GM12872 (cell line): ENCODE results near the gene TEF.

ENCODE experiments used
- CTCF ChIP-seq: IDR thresholded peaks from 3 replicates; pipeline ENCODE4 v1.5.1; 2011; ENCODE audit warnings: low read depth, mild to moderate bottlenecking, low read length, moderate library complexity; ENCODE audit not compliant: insufficient read depth

TEF gene

DNA sequence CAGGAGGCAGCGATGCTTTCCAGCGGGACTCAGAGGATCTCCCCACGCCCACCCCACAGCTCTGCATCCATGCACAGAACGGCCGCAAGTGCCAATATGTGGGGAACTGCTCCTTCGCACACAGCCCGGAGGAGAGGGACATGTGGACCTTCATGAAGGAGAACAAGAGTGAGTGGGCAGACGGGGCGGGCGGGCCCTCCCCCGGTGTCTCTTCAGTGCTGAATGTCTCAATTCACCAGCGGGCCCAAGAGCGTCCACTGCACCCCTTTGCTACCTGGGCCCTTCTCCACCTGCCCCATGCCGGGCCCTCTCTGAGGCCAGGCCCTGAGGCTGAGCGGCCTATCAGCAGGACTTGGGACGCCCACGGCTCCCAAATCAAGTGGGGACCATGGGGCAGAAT lies 25.8 kb upstream of the TEF start:
- no peak for TF ChIP-seq CTCF

- no peak for TF ChIP-seq CTCF
Observed at GRCh38 chr22:41356430-41357028, 25.2 kb upstream of the TEF start.

DNA sequence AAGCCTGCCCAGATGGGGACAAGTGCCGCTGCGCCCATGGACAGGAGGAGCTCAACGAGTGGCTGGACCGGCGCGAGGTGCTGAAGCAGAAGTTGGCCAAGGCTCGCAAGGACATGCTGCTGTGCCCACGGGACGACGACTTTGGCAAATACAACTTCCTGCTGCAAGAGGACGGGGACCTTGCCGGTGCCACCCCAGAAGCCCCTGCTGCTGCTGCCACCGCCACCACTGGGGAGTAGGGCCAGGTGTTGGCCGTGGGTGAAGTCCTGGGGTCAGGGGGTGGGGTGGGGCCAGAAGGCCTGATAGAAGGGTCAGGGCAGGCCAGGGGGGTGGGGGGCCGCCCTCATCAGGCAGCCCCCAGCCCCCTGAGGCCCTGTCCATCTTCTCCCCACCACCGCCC lies 24.6 kb upstream of the TEF start:
- TF ChIP-seq CTCF, result no peak

DNA sequence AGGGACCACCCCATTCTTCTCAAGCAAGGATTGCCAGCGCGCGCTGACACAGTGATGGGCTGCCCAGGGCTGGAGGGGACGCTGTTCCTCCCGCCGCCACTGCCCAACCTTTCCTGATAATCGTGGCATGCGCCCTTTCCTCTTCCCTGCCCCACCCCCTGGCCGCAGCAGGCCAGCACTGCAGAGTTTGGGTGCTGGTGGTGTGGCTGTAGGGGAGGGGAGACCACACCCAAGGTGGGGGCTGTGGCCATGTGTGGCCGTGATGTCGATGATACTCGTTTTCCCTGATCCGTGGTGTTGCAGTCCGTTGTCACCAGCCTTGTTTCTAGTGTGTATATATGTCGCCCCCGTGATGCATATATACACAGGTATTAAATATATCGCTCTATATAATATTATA lies 22.8 kb upstream of the TEF start:
- no peak for TF ChIP-seq CTCF

DNA sequence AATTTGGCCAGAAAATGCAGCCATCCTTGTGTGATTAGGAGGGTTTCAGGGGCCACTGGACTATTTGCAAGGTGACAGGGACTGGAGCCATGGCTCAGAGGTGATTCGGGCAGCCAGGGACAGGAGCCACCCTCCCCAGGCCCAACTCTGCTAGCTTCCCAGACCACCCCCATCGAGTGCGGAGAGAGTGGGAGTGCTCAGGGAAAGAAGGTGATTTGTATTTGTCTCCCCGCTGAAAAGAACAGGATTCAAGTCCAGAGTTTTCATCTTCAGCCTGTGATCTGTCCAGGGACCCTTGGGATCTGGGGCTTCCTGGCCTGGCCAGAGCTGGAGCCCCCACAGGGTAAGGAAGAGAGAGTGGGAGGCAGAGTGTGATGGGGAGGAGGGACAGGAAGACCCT lies 22.4 kb upstream of the TEF start:
- TF ChIP-seq CTCF, result no peak

GRCh38 chr22:41360126-41360525 lies 21.6 kb upstream of the TEF start:
- no peak for TF ChIP-seq CTCF

DNA sequence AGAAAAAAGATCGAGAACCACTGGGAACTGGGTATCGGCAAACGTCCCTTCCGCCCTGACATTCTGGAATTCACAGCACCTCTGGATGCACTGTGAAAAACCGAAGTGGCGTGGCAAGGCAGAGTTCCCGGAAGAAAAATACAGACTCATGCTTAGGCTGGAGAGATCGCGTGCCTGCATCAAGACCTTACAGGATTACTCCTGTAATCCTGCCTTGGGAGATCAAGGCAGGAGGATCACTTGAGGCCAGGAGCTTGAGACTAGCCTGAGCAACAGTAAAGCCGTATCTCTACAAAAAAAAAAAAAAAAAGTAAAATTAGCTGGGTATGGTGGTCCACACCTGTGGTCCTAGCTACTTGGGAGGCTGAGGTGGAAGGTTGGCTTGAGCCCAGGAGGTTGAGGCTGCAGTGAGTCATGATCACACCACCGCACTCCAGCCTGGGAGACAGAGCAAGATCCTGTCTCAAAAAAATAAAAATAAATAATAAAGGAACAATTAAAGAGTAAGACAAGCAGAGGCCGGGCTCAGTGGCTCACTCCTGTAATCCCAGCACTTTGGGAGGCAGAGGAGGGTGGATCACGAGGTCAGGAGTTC lies 19.9 kb upstream of the TEF start:
- TF ChIP-seq CTCF, result no peak

GRCh38 chr22:41362615-41363014 lies 19.1 kb upstream of the TEF start:
- TF ChIP-seq CTCF, result no peak
